GM12878 (cell line): ENCODE data around the gene ZNF883. TPM values are rescaled to one million over a fixed set of nuclear protein-coding genes. Genes with fewer than 3 reads are reported as not detected.

Experiments
- ATAC-seq: fragments of 200-7000 bp; cut with Tn5 transposase; 3 replicates; pipeline ENCODE4 v1.9.1; 2020; ENCODE audit warnings: mild to moderate bottlenecking, moderate library complexity
- BruUV-seq: library from RNA; stranded (reverse); fragments of 400-500 nt; replicated peaks from 2 replicates; lab custom pipeline; 2021; lab: Mats Ljungman, UMichigan
- CTCF ChIA-PET: fragments of 300-600 bp; sonication (Branson Sonifier 250); formaldehyde crosslinking; extraction: SDS; loops from one replicate; lab custom pipeline; 2021; ENCODE audit warnings: inconsistent platforms; lab: Yijun Ruan, JAX
- POLR2A ChIA-PET: fragments of 350-600 bp; formaldehyde crosslinking; extraction: SDS; loops from one replicate; lab custom pipeline; 2021; ENCODE audit warnings: inconsistent platforms; lab: Charles Lee
- RAD21 ChIA-PET: fragments of 300-600 bp; sonication (Branson Sonifier 250); formaldehyde crosslinking; loops from one replicate; lab custom pipeline; 2023; ENCODE audit warnings: antibody characterized with exemption; ENCODE audit not compliant: unreplicated experiment; lab: Charles Lee
- SMC1A ChIA-PET: fragments of 300-600 bp; sonication (Branson Sonifier 250); formaldehyde crosslinking; loops from one replicate; lab custom pipeline; 2023; ENCODE audit not compliant: unreplicated experiment, uncharacterized antibody; lab: Charles Lee
- DNase-seq: peaks from one replicate; pipeline ENCODE4 v3.0.0-alpha.2; 2011; ENCODE audit warnings: low read depth, low spot score
- FAIRE-seq: peaks from 3 replicates; lab custom pipeline; 2011; peaks lifted over from hg19 to GRCh38; lab: Jason Lieb, UNC
- H2AFZ ChIP-seq: 2 replicates; pipeline ENCODE4 v1.6.0; 2011; ENCODE audit warnings: low read depth, low read length, control low read depth; ENCODE audit not compliant: control insufficient read depth
- H3K27ac ChIP-seq: 2 replicates; pipeline ENCODE4 v1.5.1; 2011; ENCODE audit warnings: control low read depth; ENCODE audit not compliant: control insufficient read depth, insufficient read depth
- H3K27me3 ChIP-seq, 2 experiments: replicated peaks in 1 of 2; 2 replicates each; pipeline versions ENCODE4 v1.6.0 to v1.6.1; 2011; ENCODE audit warnings: low read length in 1 of 2; ENCODE audit not compliant: control insufficient read depth in 2 of 2, insufficient read depth in 2 of 2
- H3K36me3 ChIP-seq, 2 experiments: 2 replicates each; pipeline ENCODE4 v1.5.1; 2011; ENCODE audit warnings: low read length in 1 of 2; ENCODE audit not compliant: control insufficient read depth in 2 of 2, insufficient read depth in 2 of 2
- H3K4me1 ChIP-seq: 2 replicates; pipeline ENCODE4 v1.6.1; 2011; ENCODE audit warnings: mild to moderate bottlenecking, low read length, moderate library complexity, mixed read lengths; ENCODE audit not compliant: control insufficient read depth, insufficient read depth
- H3K4me2 ChIP-seq: 2 replicates; pipeline ENCODE4 v1.6.0; 2011; ENCODE audit warnings: control low read depth; ENCODE audit not compliant: control insufficient read depth, insufficient read depth
- H3K4me3 ChIP-seq: fragments of 200-600 bp; sonication (generic); 2 replicates; pipeline ENCODE4 v1.5.1; 2016
- H3K79me2 ChIP-seq: 2 replicates; pipeline ENCODE4 v1.6.0; 2011; ENCODE audit warnings: low read length; ENCODE audit not compliant: control insufficient read depth, insufficient read depth
- H3K9ac ChIP-seq: 2 replicates; pipeline ENCODE4 v1.8.0; 2011; ENCODE audit warnings: low read length, control low read depth, mixed read lengths; ENCODE audit not compliant: control insufficient read depth, insufficient read depth
- H3K9me3 ChIP-seq: replicated peaks from 3 replicates; pipeline ENCODE4 v1.5.1; 2011; ENCODE audit warnings: mild to moderate bottlenecking, low read length; ENCODE audit not compliant: control insufficient read depth, insufficient read depth
- H4K20me1 ChIP-seq: 2 replicates; pipeline ENCODE4 v1.6.0; 2011; ENCODE audit not compliant: control insufficient read depth, insufficient read depth
- CHD4 ChIP-seq: fragments of 200-600 bp; sonication (generic); IDR thresholded peaks from 2 replicates; pipeline ENCODE4 v1.6.1; 2016; ENCODE audit warnings: mild to moderate bottlenecking
- EED ChIP-seq: sonication (generic); IDR thresholded peaks from 2 replicates; pipeline ENCODE4 v1.6.1; 2016; ENCODE audit warnings: antibody characterized with exemption, low read depth
- IKZF2 ChIP-seq, 2 experiments: fragments of 450-650 bp; IDR thresholded peaks; 2 replicates each; pipeline ENCODE4 v1.6.1; 2017; ENCODE audit warnings: mild to moderate bottlenecking in 2 of 2, moderate library complexity in 2 of 2
- MTA2 ChIP-seq: fragments of 450-650 bp; IDR thresholded peaks from 2 replicates; pipeline ENCODE4 v1.6.1; 2016; ENCODE audit warnings: low read depth, mild to moderate bottlenecking, moderate library complexity
- MXI1 ChIP-seq: fragments of 150-350 bp; IDR thresholded peaks from 2 replicates; pipeline ENCODE4 v1.6.1; 2011; ENCODE audit warnings: low read depth, mild to moderate bottlenecking, inconsistent platforms, low read length, improper control_type of control experiment
- RUNX3 ChIP-seq: IDR thresholded peaks from 2 replicates; pipeline ENCODE4 v1.6.1; 2012; ENCODE audit warnings: low read length, inconsistent platforms
- WGBS: methylation state at CpG from one replicate; pipeline ENCODE4 v1.1.6; 2016; ENCODE audit warnings: low lambda C conversion rate; ENCODE audit not compliant: insufficient replicate concordance, insufficient coverage; ENCODE audit errors: missing lambda C conversion rate; 5-methylcytosine and 5-hydroxymethylcytosine counted together
- in situ Hi-C: fragments of 300-500 bp; cut with MboI; formaldehyde crosslinking; loops from 9 replicates; pipeline ENCODE4 v1.14.3; 2018; ENCODE audit warnings: mixed read lengths
- intact Hi-C: fragments of 100-400 bp; cut with micrococcal nuclease; formaldehyde crosslinking; loops from one replicate; pipeline ENCODE4 v1.14.2; 2022; ENCODE audit not compliant: unreplicated experiment
- polyA plus RNA-seq, 11 experiments: library from polyadenylated mRNA; depleted of rRNA in 4 of 11; unstranded in 6 of 11; stranded (reverse) in 5 of 11; fragments of >200 nt; fragmentation: Nextera tagmentation in 4 of 11; fragmentation: Illumina TruSeq in 1 of 11; extraction: Ambion mirVana in 4 of 11; extraction: Trizol in 1 of 11; gene quantifications; 1 replicate in 1 of 11; 2 replicates in 10 of 11; pipeline versions ENCODE4 v1.2.1 to v1.2.3, GENCODE V29; 2011 to 2016; ENCODE audit warnings: inconsistent platforms in 2 of 11, missing spikeins in 2 of 11, low read depth in 1 of 11
- total RNA-seq, 4 experiments: library from RNA; depleted of rRNA in 3 of 4; stranded (reverse); fragments of >200 nt in 3 of 4; fragmentation: Illumina TruSeq in 1 of 4; extraction: Trizol in 1 of 4; gene quantifications; 2 replicates each; pipeline versions ENCODE4 v1.2.1 to v1.2.3, GENCODE V29; 2013 to 2021
- TF ChIP-seq, protein P1 (sequence below): fragments of 450-650 bp; IDR thresholded peaks from 2 replicates; pipeline ENCODE4 v1.6.1; 2017; ENCODE audit warnings: low read depth, mild to moderate bottlenecking, moderate library complexity

The ZNF883 gene
- total and polyA plus RNA-seq, 10 of the 15 experiments (the other 5 are each of a cell fraction or from before 2014, with no cell fraction given) = 0.10 to 0.72 (median 0.25) TPM

- in situ Hi-C loops = no loop called here
Observed at GRCh38 chr9:112917987-112918362, 94.0 kb downstream of the ZNF883 start.

More at GRCh38 chr9:112917987-112918362, 94.0 kb downstream of the ZNF883 start:
- SMC1A ChIA-PET = no interaction called here
- H4K20me1 ChIP-seq = no peaks in the 10 kb centered on the region
- TF ChIP-seq RUNX3 (no peak), MXI1 (no peak), MTA2 (no peak), EED (no peak), IKZF2 (IDR thresholded peaks at IDR 0.05) (no peak), CHD4 (no peak)
- TF ChIP-seq, protein P1, sequence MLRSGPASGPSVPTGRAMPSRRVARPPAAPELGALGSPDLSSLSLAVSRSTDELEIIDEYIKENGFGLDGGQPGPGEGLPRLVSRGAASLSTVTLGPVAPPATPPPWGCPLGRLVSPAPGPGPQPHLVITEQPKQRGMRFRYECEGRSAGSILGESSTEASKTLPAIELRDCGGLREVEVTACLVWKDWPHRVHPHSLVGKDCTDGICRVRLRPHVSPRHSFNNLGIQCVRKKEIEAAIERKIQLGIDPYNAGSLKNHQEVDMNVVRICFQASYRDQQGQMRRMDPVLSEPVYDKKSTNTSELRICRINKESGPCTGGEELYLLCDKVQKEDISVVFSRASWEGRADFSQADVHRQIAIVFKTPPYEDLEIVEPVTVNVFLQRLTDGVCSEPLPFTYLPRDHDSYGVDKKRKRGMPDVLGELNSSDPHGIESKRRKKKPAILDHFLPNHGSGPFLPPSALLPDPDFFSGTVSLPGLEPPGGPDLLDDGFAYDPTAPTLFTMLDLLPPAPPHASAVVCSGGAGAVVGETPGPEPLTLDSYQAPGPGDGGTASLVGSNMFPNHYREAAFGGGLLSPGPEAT = no peak
- no peaks in the 10 kb centered on the region for H3K79me2 ChIP-seq
- no peak overlapping the region for H2AFZ ChIP-seq
- no peak overlapping the region for H3K27ac ChIP-seq
- WGBS = 0% methylated on average over 1 of the region's 1 CpG
- FAIRE-seq (no peak), ATAC-seq (no peak), DNase-seq (no peak)
- intact Hi-C loops = no loop called here
- no peaks in the 10 kb centered on the region for H3K4me1 ChIP-seq
- H3K4me2 ChIP-seq = no peak overlapping the region
- CTCF ChIA-PET = interaction anchor here (2.0 to 2.4 kb wide), 2 partner anchors 15 to 194 kb away, joined by 5 to 9 read pairs; no protein-coding TSS in a partner anchor
- no peaks in the 10 kb centered on the region for H3K36me3 ChIP-seq
- BruUV-seq = no TSS peak
- H3K9me3 ChIP-seq = no peaks in the 10 kb centered on the region
- POLR2A ChIA-PET = no interaction called here
- no peak overlapping the region for H3K4me3 ChIP-seq
- RAD21 ChIA-PET = no interaction called here
- H3K27me3 ChIP-seq = no peaks in the 10 kb centered on the region; a peak in 1 of 4 replicates
- H3K9ac ChIP-seq = no peak overlapping the region
